NCI-H526 treated with DMSO at 0.1 percent for 48 hours (cell line): ENCODE results near the gene MAP1S.

Experiments used
- DNase-seq: peaks from one replicate; lab custom pipeline; 2025; lab: John Stamatoyannopoulos, UW

The MAP1S gene

GRCh38 chr19:17718947-17719711 is at the start of gene MAP1S:
TSS of gene MAP1S (plus strand) at chr19:17719480. CDS start at chr19:17719503, 23 bp downstream.
- peak; percentile 18 for DNase-seq

GRCh38 chr19:17671906-17672305 is 47.4 kb upstream of the MAP1S start:
- DNase-seq: no peak

- DNase-seq: no peak
Observed at GRCh38 chr19:17673937-17674799, 45.1 kb upstream of the MAP1S start.

GRCh38 chr19:17676295-17676694 is 43.0 kb upstream of the MAP1S start:
- DNase-seq: no peak

- no peak for DNase-seq
Observed at GRCh38 chr19:17677002-17677401, 42.3 kb upstream of the MAP1S start.

- no peak for DNase-seq
Observed at GRCh38 chr19:17678836-17679235, 40.4 kb upstream of the MAP1S start.

- no peak for DNase-seq
Observed at GRCh38 chr19:17679526-17680229, 39.6 kb upstream of the MAP1S start.

- DNase-seq: no peak
Observed at GRCh38 chr19:17680230-17680722, 39.0 kb upstream of the MAP1S start.

GRCh38 chr19:17681505-17682125 is 37.7 kb upstream of the MAP1S start:
- no peak for DNase-seq

- DNase-seq: no peak
Observed at GRCh38 chr19:17682273-17682672, 37.0 kb upstream of the MAP1S start.

- no peak for DNase-seq
Observed at GRCh38 chr19:17683078-17683477, 36.2 kb upstream of the MAP1S start.

GRCh38 chr19:17684256-17684655 is 35.0 kb upstream of the MAP1S start:
- DNase-seq: no peak

GRCh38 chr19:17685451-17686022 is 33.7 kb upstream of the MAP1S start:
- DNase-seq: no peak

- DNase-seq: no peak
Observed at GRCh38 chr19:17686023-17686521, 33.2 kb upstream of the MAP1S start.

GRCh38 chr19:17686592-17687024 is 32.7 kb upstream of the MAP1S start:
- peak; percentile 11 for DNase-seq

- no peak for DNase-seq
Observed at GRCh38 chr19:17687141-17687856, 32.0 kb upstream of the MAP1S start.

GRCh38 chr19:17687857-17688784 is 31.2 kb upstream of the MAP1S start, which contains the start of gene UNC13A:
TSS of gene UNC13A (minus strand) at chr19:17688354. CDS start at chr19:17688199, 155 bp downstream.
- no peak for DNase-seq

GRCh38 chr19:17688853-17689595 is 30.3 kb upstream of the MAP1S start:
- DNase-seq: no peak

GRCh38 chr19:17692566-17692965 is 26.7 kb upstream of the MAP1S start:
- no peak for DNase-seq
